Stomach (tissue), 9 donors: Measurements from ENCODE around the gene CENPT. TPM values are rescaled to one million over a fixed set of nuclear protein-coding genes. Genes with fewer than 3 reads are reported as not detected.

Source experiments
- DNase-seq, 2 donors: peaks; one replicate each; pipeline versions ENCODE4 v3.0.0 to v3.0.0-alpha.2; 2013 to 2019
- H3K27ac ChIP-seq, 5 donors: fragments of 200-600 bp in 4 of 5; sonication (generic) in 4 of 5; one replicate each; pipeline ENCODE4 v1.5.1; 2013 to 2019; ENCODE audit warnings: mild to moderate bottlenecking in 1 of 5, moderate library complexity in 1 of 5
- H3K27me3 ChIP-seq, 3 donors: fragments of 200-600 bp; sonication (generic); one replicate each; pipeline ENCODE4 v1.5.1; 2017 to 2019; ENCODE audit warnings: mixed run types in 1 of 3
- H3K36me3 ChIP-seq, 4 donors: fragments of 200-600 bp; sonication (generic); 1 replicate in 3 of 4; 2 replicates in 1 of 4; pipeline ENCODE4 v1.5.1; 2016 to 2019
- H3K4me1 ChIP-seq, 4 donors: fragments of 200-600 bp; sonication (generic); one replicate each; pipeline ENCODE4 v1.5.1; 2016 to 2019
- H3K4me3 ChIP-seq, 4 donors: fragments of 200-600 bp; sonication (generic) in 3 of 4; one replicate each; pipeline ENCODE4 v1.5.1; 2016 to 2019; ENCODE audit warnings: mild to moderate bottlenecking in 1 of 4
- H3K9me3 ChIP-seq, 4 donors: fragments of 200-600 bp; sonication (generic); one replicate each; pipeline ENCODE4 v1.5.1; 2016 to 2019
- CTCF ChIP-seq, 7 experiments: fragments of 450-650 bp in 4 of 7; fragments of 200-600 bp in 3 of 7; sonication (generic) in 3 of 7; IDR thresholded peaks; one replicate each; pipeline ENCODE4 v1.5.1; 2016 to 2019; ENCODE audit warnings: antibody characterized with exemption in 7 of 7, control low read depth in 2 of 7, mild to moderate bottlenecking in 1 of 7
- EP300 ChIP-seq: sonication (generic); formaldehyde crosslinking; IDR thresholded peaks from one replicate; pipeline ENCODE4 v1.6.1; 2017; ENCODE audit warnings: antibody characterized with exemption
- POLR2A ChIP-seq, 4 donors: fragments of 450-650 bp; IDR thresholded peaks; one replicate each; pipeline ENCODE4 v1.6.1; 2016; ENCODE audit warnings: antibody characterized with exemption in 4 of 4, control low read depth in 2 of 4, mild to moderate bottlenecking in 1 of 4, moderate library complexity in 1 of 4
- POLR2AphosphoS5 ChIP-seq, 3 donors: sonication (generic); formaldehyde crosslinking; IDR thresholded peaks; one replicate each; pipeline ENCODE4 v1.6.1; 2016; ENCODE audit warnings: antibody characterized with exemption in 3 of 3
- WGBS, 5 donors: extraction: QIAGEN DNeasy Blood & Tissue Kit in 3 of 5; methylation state at CpG; one replicate each; pipeline versions ENCODE4 v1.1.5 to v1.1.7; 2013 to 2018; 5-methylcytosine and 5-hydroxymethylcytosine counted together
- intact Hi-C: fragments of 100-400 bp; cut with DNase I; formaldehyde crosslinking; loops from one replicate; pipeline ENCODE4 v1.15.1; 2023; ENCODE audit warnings: low total_unique reads
- polyA plus RNA-seq, 3 donors: library from polyadenylated mRNA; stranded (reverse); fragments of 200-250 nt; gene quantifications; one replicate each; pipeline ENCODE4 v1.2.3, GENCODE V29; 2013
- total RNA-seq, 5 donors: library from RNA; depleted of rRNA; stranded (reverse); fragments of >200 nt; gene quantifications; one replicate each; pipeline versions ENCODE4 v1.1.0 to v1.2.3, GENCODE V29; 2014 to 2016
- donor health status: healthy with polysubstance abuse.
- donor health status: Bipolar disorder and iron deficiency.
- donor health status: healthy.

The CENPT gene
- total and polyA plus RNA-seq, 8 donors, result 27.4 to 80.7 (median 56.5) TPM

DNA sequence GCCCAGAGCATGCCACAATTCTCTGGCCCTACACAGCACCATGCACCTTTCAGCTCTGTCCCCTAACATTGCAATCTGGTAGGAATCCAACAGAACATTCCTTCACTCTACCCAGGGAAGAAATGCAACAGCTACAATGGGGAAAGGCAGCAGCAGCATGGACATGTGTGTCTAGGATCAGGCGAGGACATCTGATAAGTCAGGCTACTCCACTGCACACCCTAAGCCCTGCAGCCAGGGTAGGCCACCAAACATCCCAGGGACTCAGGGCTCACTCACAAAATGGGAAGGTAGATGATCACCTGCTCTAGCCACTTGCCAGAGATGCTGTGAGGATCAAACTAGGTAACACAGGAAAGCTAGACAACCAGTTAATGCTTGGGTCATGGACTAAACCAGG lies 46.3 kb downstream of the CENPT start:
- no peak for TF ChIP-seq POLR2AphosphoS5 (IDR thresholded peaks at IDR 0.05)
- no peak for TF ChIP-seq POLR2A (IDR thresholded peaks at IDR 0.05)
- TF ChIP-seq CTCF (IDR thresholded peaks at IDR 0.05), result no peak
- no peak for TF ChIP-seq EP300
- Histone ChIP-seq H3K36me3 (peaks cover 4 to 74% (median 60%) of the 10 kb centered on the region in 4 donors), H3K4me1 (peaks cover 13 to 53% (median 32%) of the 10 kb centered on the region in 4 donors), H3K4me3 (no peak overlapping the region), H3K9me3 (no peaks in the 10 kb centered on the region), H3K27me3 (no peaks in the 10 kb centered on the region), H3K27ac (no peak overlapping the region)
- intact Hi-C loops, result no loop called here
- 69 to 100% (median 82%) methylated on average over 1 of the region's 1 CpG for WGBS, 5 donors
- DNase-seq, result no peak

DNA sequence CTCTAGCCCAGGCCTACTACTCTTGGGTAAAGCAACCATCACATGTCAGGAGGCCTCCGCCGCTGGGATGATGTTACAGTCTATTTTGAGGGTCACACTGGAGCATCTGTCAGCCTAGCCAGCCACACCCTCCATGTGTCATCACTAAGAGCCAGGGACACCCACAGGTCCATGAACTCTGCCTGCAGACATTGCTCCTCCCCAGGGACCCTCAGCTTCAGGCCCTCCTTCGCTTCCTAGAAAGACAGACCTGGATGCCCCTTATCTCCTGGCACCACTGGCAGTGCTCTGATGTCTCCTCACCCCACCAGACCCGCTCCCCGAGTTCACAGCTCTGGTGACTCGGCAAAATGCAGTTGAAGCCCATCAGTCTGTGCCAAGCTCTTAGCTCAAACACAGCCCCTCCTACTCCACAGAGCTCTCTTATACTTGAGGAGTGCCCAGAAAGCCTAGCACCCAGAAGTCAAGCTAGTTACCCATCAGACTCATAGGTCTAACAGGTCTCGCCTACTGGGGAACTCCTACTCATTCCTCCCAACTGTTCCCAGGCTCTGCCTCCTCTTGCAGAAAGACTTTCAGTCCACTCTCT lies 47.1 kb downstream of the CENPT start:
- H3K36me3 ChIP-seq, result peaks cover 4 to 74% (median 60%) of the 10 kb centered on the region in 4 donors
- no peak overlapping the region for H3K27ac ChIP-seq
- intact Hi-C loops, result no loop called here
- DNase-seq, result no peak
- 79 to 93% (median 88%) methylated on average over 7 of the region's 7 CpGs for WGBS, 5 donors
- no peak overlapping the region for H3K4me3 ChIP-seq
- H3K27me3 ChIP-seq, result no peaks in the 10 kb centered on the region
- peaks cover 8 to 48% (median 26%) of the 10 kb centered on the region in 4 donors for H3K4me1 ChIP-seq
- no peaks in the 10 kb centered on the region for H3K9me3 ChIP-seq
- no peak for TF ChIP-seq EP300
- TF ChIP-seq POLR2AphosphoS5 (IDR thresholded peaks at IDR 0.05), result no peak
- no peak for TF ChIP-seq CTCF (IDR thresholded peaks at IDR 0.05)
- TF ChIP-seq POLR2A (IDR thresholded peaks at IDR 0.05), result no peak

GRCh38 chr16:67796099-67796718 lies 51.3 kb downstream of the CENPT start:
- no peak for DNase-seq
- H3K9me3 ChIP-seq, result no peaks in the 10 kb centered on the region
- peaks cover 0 to 12% (median 6%) of the 10 kb centered on the region in 4 donors for H3K4me1 ChIP-seq
- no peak overlapping the region for H3K27ac ChIP-seq
- peaks cover 4 to 46% (median 32%) of the 10 kb centered on the region in 4 donors for H3K36me3 ChIP-seq
- 95 to 100% (median 97%) methylated on average over 5 of the region's 5 CpGs for WGBS, 5 donors
- intact Hi-C loops, result no loop called here
- H3K27me3 ChIP-seq, result no peaks in the 10 kb centered on the region
- TF ChIP-seq CTCF (IDR thresholded peaks at IDR 0.05) (no peak), POLR2A (IDR thresholded peaks at IDR 0.05) (no peak), EP300 (no peak), POLR2AphosphoS5 (IDR thresholded peaks at IDR 0.05) (no peak)
- no peak overlapping the region for H3K4me3 ChIP-seq

DNA sequence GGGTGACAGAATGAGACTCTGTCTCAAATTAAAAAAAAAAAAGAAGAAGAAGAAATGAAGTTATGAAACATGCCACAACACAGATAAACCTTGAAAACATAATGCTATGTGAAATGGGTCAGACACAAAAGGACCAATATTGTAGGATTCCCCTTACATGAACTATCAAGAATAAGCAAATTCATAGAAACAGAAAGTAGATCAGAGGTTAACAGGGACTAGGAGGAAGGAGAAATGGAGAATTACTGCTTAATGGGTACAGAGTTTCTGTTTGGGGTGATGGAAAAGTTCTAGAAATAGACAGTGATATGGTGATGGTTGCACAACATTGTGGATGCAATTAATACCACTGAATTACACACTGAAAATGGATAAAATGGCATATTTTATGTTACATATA lies 57.4 kb downstream of the CENPT start:
- Histone ChIP-seq H3K4me1 (no peaks in the 10 kb centered on the region), H3K9me3 (no peaks in the 10 kb centered on the region), H3K36me3 (peaks cover 0 to 4% (median 0%) of the 10 kb centered on the region in 4 donors), H3K27me3 (no peaks in the 10 kb centered on the region), H3K4me3 (no peak overlapping the region), H3K27ac (no peak overlapping the region)
- DNase-seq, result no peak
- no peak for TF ChIP-seq POLR2A (IDR thresholded peaks at IDR 0.05)
- TF ChIP-seq EP300, result no peak
- no peak for TF ChIP-seq POLR2AphosphoS5 (IDR thresholded peaks at IDR 0.05)
- TF ChIP-seq CTCF (IDR thresholded peaks at IDR 0.05), result no peak
- intact Hi-C loops, result no loop called here
